KG1 (cell line): Measurements from ENCODE around the gene GPER1.
A peak's percentile ranks its signal among the peaks of the same experiment; 100 is the strongest.
"Not testable (repeated sequence)": the region's sequence is repeated elsewhere in the genome, so short reads cannot be mapped to it uniquely, and the experiment has no call there.

ENCODE experiments used
- DNase-seq: peaks from one replicate; lab custom pipeline; 2025; lab: John Stamatoyannopoulos, UW

GPER1 gene

DNA sequence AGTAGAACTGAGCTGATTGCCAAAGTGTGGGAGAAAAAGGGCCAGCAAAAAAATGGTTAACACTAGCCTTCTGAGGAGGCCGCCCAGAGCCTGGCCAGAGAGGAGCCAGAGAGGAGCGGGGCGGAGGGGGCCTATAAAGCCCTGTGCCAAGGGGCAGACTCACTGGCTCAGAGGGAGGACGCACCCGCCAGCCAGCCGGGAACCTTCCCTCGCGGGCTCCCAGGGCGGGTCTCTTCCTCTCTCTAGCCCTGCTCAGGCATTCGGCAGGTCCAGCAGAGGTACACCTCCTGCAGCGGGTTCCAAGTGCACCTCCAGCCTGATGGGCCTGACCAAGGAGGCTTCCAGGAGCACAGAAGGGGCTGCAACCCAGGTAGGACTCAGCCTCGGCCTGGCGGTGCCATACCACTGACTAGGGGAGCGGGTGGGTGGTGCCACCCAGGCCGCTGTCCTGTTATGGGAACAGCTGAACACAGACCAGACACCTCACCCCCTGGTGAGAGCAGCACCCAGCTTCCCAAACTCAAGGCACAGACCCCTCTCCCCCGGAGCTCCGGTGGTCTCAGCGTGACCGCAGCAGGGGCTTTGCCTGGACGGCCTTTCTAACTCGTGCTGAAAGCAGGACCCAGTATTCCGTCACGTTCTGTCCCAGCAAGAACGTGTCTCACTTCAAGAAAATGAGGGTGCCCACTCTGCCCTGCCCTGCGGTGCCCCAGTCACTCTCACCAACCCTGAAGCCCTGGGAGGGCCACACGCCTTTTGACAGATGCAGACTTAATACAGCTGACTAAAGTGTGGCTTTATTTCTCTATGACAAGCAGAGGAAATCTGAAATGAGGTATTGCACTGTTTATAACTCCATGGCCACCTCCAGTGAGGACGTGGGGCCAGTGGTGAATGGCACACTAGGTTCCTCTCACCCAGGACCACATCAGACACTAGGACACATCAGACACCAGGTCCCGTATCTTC, at the start of gene GPER1:
TSS of gene GPER1 (plus strand) at position 162 of the 969 bp plus-strand sequence. CDS start 3,616 bp downstream, outside the sequence.
- DNase-seq: no peak

DNA sequence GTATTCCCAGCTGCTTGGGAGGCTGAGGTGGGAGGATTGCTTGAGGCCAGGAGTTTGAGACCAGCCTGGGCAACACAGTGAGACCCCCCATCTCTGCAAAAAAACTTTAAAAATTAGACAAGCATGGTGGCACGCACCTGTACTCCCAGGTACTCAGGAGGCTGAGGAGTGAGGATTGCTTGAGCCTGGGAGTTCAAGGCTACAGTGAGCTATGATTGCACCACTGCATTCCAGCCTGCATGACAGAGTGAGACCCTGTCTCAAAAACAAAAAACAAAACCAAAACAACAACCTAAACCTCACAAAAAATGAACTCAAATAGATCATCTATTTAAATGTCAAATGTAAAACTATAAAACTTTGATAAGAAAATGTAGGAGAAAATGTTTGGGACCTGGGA, 47.7 kb upstream of the GPER1 start:
- DNase-seq: not testable (repeated sequence)

DNA sequence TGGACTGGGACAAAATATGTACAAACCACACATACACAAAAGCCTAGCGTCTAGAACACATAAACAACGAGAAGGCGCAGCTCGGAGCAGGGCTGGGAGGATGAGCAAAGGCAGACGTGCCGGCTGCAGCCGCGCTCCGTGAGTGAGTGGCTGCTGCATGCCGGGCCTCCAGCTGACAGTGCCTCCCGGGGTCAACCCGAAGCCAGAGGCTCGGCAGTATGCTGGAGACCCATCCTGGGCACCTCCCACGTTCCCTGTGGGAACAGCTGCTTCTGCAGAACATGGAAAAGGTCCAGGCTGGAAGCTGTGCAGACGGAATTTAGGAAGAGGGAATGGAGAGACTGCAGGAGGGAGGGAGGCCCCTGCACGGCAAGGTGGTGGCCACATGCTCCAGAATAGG, 47.1 kb upstream of the GPER1 start:
- DNase-seq: no peak

DNA sequence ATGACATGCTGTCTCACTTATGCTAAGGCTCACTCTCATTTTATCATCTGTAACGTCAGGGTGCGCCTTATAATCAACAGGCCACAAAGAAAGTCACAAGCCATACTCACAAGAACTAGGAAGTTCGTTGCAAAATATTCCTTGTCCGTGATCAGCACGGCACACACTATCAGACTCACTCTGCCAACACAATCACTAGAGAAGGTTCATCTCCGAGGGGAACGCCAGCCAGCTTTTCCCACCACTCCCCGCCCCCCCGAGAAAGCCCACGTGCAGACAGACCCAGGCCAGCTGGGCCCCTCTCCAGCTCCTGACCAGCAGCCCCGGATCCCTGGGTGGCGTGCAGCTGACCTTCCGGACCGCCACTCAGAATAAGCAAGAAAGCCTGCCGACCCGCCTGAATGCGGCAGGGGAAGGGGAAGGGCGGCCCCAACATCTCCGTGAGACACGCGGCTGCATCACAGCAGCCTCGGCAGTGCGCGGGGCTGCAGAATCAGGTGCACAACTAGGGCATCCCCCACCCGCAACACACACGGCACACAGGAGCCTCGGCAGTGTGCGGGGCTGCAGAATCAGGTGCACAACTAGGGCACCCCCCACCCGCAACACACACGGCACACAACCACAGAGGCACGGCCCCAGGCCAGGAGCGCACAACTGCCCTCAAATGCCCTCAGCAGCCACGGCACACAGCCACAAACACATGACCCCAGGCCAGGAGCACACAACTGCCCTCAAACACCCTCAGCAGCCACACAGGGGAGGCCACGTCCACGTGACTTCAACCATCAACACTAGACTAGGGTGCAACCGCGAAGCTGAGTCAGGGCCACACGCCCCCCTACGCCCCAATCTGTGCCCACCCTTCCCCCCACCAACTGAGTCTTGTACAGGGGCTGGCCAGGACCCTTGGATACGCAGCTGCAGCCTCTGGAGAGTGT, 46.1 kb upstream of the GPER1 start:
- no peak for DNase-seq

DNA sequence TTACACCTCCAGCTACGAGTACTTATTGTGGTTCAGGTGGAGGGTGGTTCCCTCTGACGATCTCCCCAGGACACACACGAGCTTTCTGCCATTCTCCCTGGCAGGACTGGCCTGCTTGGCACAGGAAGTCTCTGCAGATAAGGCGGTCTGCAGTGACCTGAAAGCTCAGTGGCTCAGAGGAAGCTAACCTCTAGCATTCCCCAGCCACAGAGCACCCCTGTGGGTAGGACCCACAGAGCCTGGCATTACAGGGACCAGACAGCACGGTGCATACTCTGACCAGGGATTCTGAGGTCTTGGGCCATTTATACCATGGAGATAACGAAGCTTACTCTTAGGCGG, 45.5 kb upstream of the GPER1 start:
- no peak for DNase-seq

DNA sequence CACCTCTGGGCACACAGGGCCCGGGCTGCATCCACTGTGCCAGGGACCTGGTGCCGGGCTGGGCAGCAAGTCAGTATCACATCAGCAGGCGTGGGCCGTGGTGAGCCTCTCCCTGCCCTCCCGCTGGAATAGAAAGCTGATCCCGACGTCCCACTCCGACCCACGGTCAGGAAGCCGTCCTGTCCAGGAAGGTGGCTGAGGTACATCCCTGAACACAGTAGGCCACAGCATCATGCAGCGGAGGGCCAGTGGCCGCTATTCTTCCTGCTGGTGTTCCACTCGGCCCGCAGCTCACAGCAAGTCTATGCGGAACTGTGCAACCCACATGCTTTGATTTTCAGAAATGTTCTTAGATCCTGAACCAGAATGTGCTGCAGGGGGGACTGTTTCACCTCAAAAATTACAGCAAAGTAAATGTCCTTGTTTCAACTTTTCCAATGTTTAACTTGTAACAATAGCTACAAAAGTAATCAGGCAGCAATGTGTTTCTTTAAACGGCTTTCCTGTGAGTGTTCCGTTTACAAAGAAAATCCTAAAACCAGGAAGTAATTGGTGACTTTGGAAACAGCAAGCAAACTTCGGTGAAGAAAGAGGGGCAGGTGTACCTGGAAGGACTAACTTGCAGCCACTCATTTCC, 44.2 kb upstream of the GPER1 start:
- DNase-seq: no peak

DNA sequence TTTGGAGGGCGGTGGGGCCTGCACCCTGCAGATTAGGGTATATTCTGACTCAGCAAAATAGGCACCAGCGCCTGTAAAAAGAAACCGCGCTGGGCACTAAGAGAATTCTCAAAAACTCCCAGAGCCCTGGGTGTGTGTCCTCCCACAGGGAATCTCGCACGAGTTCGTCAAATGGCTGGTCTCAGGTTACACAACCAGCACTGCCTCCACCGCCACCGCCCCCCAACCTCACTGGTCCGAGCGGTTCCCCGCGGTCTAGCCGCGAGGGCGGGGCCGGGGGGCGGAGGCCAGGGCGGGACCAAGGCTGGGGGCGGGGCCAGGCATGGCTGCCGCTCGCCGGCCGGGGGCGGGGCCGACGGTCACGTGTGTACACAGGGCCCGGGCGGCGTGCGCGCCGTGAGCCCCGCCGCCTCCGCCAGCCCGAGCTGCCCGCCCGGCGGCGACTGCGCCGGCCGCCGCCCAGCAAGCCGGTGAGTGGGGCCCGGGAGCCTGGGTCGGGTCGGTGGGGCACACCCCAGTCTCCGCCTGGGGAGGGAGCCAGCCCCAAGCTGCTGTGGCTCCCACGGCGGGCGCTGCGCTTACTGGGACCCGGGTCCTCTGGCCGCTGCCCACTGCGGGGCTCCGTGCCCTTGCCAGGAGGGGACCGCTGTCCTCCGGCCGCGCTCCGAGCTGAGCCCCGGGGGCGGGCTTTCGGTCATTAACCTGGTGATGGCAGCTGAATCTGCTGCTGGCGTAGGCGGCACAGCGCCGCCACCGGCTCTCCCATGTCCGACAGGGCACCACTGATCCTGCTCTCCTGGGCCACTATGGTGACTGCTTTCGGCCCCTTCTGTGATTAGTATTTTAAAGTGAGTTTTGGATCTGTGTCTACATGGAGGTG, 43.5 kb upstream of the GPER1 start, which contains the start of gene GPR146:
TSS of gene GPR146 (plus strand) at position 358 of the 880 bp plus-strand sequence. CDS start 12,970 bp downstream, outside the sequence.
- peak; percentile 77 for DNase-seq

DNA sequence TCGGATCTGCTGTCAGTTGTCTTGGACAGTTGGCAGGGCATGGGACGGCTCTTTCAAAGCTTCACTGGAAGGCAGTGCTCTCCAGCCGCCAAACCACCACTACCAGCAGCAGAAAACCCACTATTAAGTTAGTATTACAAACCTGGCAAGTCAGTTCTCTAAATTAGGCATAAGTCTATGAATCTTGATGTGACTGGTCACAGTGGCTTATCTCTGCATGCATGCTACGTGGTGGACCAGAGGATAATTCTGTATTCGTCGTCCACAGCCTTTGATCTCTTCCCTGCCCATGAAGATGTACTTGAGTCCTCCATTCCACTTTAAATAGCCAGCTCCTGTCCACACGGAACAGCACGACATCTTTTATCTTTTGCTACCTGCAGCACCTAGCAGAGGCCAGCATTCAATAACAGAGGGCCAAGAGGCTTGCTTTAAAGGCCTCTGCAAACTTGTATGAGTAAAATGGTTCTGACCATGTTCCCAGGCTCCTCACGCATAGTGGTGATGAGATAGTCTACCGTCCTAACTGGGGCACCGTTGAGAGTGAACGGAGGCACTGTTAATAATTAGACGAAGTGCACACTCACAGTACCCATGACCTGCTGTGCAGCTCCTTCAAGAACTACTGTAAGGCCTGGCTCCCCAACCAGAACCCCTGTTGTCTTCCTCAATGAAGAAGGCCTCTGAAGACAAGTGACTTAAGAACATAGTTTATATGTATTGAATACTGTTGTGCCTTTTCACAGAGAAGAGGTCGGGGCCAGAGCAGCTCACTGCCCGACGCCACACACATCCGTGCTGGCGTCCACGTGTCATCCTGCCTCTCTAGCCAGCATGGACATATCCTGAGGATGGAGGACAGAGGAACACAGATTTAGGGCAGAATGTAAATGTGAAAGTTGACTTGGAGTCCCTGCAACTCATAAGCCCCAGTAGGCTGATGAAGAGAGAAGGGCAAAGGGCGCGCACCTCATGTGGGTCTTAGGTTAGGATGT, 42.5 kb upstream of the GPER1 start:
- no peak for DNase-seq

DNA sequence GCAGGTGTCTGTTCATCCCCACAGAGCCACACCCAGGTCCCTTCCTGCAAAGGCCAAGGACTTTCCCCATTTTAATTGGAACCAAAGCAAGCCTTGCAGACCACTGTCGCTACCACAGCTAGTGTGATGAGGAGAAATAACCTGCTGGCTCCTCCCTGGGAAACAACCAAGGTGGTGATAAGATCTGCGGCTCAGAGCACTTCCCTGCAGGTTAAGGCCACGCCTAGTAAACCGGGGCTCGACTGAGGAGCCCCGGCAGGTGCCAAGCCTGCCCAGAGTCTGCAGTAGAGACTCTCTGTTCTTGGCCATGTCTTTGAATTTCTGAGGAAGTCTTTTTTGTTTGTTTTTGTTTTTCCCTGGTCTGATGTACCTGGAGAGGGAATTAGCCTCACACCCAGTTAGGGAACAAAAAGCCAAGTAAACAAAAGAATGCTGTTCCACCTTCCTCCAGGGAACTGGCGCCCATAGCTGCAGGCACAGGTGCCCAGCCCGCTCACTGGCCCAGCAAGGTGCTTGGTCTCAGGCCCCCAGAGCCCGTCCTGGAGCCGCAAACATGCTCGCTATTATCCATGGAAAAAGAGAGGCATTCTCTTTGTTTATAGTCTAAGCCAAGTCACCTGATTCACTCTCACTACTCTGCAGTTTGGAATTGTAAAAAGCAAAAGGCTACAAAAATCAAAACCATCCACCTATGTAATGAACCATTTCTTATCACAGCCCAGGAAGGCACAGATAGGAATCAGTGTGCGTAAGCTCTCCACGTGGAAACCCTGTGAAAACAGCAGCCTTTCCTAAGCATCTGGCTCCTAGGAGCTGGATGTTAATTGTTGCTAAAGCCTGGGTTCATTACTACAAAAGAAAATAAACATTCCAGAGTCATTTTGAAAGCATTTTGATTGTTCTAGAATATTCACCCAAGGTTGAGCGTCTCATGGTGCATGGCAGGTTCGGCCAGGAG, 40.9 kb upstream of the GPER1 start:
- no peak for DNase-seq

DNA sequence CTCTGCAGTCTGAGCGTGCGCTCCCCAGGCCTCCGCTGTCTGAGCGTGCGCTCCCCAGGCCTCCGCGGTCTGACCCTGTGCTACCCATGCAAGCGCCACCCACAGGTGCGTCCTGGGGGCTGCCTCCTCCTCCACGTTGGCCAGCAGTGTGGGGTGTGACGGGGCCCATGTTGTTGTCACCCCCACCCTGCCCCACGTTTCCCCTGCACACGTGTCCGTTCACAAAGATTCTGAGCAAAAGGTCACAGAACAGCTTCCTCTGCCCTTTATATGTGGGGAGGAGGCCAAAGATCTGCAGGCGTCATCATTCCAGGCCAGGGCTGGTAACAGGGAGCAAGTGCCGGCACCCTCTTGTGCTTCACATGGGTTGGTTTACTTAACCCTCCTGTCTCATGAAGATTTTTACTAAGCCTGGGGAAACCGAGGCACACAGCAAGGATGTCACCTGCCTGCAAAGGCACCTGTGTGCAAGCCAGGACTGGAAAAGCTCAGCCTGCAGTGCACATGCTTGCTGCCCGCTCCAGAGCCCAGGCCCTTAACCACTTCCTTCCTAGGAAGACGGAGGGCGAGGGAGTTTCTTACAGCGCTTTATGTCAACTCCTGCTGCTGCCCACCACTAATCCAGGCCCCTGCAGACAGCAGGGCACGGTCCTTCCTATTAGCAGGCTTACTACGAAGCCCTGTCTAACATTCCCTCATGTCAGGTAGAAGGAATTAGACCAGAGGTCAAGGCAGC, 38.7 kb upstream of the GPER1 start:
- peak; percentile 25 for DNase-seq

DNA sequence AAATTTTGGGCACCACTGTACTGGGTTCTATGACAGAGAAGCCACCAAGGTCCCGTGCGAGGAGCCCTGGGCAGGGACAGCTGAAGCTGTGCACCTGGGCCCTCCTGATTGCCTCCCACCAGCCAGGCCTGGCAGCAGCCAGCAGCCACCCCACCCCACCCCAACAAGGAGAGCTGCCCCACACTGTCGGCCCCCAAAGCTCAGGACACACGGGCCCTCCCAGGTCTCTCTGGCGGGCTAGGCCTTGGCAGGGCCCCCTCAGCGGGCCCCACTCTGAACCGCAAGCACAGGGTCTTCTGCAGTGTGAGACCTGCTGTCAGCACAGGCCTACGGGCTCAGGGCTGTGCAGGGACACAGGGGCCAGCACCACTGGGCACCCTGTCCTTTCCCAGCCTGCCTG, 38.1 kb upstream of the GPER1 start:
- no peak for DNase-seq

DNA sequence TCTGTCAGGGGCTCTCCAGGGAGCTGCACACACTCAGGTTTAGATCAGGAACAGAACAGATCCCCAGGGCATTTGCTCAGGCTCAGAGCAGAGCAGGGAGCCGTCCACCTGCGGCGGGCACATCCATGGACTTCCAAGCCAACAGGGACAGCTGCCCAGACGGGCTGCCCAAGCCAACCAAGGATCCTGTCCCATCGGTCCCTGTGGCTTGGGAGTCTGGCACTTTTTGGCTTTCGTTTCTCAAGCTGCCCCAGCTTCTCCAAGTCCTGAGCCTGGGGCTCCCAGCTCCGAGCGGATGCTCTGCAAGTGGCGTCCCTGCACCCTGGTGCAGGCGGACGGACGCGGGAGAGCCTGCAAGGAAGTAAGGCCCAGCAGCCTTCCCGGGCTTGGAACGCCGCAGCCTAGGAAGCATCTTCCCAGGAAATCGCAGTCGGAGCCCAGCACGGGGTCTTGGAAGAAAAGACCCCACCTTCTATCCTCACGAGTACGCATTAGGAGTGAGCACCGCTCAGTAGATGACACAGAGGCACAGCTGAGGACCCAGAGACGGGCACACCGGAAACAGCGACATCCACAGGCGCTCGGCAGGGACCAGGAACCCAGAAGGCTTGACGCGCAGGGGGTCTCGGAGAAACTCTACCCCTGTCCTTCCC, 37.5 kb upstream of the GPER1 start:
- no peak for DNase-seq

DNA sequence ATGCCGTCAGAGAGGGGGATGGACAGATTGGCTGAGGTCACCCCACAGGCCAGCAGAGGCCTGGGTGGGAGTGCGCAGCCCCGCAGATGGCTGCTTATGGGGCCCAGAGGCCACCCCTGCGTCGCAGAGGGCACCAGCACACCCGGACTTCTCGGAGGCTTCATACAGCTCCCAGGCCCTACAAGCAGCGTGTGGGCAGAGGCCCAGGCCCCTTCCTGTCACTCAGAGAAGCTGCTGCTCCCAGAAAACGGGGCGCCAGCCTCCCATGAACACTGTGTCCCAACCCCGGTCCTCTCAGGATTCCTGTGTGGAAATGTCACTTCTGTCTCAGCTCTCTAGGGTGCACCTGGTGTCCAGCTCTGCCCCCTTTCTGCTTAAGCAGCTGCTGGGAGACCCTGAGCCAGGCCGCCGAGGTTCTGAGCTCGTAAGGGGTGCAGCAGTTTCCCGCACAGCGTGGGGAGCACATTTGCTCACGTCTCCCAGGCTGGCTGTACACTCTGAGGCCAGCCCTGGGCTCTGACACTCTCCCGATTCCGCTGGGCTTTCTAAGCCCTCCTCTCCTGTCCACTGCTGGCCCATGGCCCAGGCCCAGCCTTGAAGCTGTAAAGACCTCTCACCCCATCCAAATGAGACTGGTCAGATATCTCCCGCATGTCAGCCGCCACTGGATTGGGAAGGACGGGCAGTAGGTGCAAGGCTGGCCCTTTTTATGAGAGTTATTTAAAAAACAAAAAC, 36.8 kb upstream of the GPER1 start:
- DNase-seq: no peak

DNA sequence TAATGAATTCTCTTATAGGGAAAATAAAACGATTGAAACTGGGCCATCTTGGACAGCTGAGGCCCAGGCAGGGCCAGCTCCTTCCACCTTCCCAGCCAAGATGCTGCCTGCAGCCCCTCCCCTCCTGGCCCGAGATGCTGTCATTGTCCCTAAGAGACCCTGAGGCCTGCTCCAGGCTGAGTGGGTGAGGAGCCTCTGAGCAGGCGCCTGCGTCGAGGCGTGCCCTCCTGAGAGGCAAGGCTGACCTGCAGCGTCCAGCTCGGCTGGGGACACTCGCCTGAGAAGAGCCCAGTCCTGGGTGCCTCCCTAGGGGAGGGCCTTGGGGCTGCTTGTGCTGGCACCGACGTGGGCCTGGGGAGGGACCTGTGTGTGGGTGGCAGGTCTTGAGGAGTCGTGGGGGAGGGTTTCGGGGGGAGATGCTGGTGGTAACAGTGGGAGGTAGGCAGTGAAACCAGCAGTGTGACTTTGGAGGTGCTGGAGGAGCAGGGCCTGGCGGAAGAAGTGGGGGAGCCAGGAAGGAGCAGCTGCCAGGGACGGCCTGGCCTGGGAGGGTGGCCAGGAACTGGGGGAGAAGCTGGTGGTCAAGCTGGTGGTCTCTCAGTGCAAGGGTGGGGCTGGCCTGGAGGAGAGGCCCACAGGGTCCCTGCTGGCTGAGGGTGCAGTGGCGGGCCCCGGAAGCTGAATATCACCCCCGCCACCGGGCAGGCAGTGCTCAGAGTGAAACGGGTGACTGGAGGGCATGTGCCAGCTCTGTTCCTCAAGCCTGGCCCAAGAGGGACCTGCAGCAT, 35.7 kb upstream of the GPER1 start:
- DNase-seq: no peak

DNA sequence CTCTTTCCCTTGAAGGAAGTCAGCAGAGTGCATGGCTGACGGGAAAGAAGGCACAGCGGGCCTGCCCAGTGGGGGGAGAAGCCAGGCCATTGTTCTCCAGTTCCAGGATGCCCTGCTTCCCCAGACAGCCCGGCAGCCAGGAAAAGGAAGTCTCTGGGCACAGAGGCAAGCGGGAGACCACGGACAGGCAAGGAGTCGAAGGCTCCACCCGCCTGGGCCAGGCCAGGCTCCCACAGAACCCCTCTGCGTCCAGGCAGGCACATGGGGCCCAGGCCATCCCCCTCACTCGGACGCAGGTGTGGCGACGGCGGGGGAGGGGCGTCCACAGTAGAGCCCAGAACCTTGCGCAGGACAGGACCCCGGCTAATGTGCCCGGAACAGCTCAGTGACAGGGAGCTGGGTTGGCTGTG, 34.9 kb upstream of the GPER1 start:
- DNase-seq: no peak

DNA sequence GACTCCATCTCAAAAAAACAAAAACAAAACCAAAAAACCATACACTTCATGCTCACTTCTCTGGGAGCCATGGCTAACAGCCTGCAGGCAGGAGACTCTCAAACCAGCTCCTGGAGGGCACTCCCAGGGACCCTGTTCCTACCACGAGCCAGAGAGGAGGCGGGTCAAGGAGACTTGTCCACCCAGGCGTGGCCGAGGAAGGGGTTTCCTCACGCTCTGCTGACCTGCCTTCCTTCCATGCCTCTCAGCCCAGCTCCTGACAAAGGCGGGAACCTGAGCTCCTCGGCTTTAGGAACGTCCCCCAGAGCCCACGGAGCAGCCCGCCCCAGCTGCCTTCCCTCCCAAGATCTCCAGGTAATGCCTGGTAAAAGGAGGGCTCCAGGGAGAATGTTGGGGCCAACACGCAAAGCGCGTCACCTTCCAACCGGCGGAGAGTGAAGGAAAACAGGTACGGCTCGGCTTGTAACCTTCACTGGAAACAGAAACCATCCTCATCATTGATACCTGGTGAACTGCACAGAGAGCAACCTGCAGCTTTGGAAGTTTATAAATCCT, 34.0 kb upstream of the GPER1 start:
- no peak for DNase-seq
